NCI-H2171 treated with DMSO at 0.1 percent for 48 hours (cell line): ENCODE results near the gene HES4.
A peak's percentile ranks its signal among the peaks of the same experiment; 100 is the strongest.
"Not testable (repeated sequence)": the region's sequence is repeated elsewhere in the genome, so short reads cannot be mapped to it uniquely, and the experiment has no call there.

ENCODE experiments used
- DNase-seq: peaks from one replicate; lab custom pipeline; 2025; lab: John Stamatoyannopoulos, UW

HES4 gene

GRCh38 chr1:998745-998994 lies 1.2 kb downstream of the HES4 start:
- DNase-seq, result peak; percentile 53

- peak; percentile 53 for DNase-seq
Observed at GRCh38 chr1:997993-998744, 1.7 kb downstream of the HES4 start.

GRCh38 chr1:997713-997992 lies 2.2 kb downstream of the HES4 start:
- no peak for DNase-seq

GRCh38 chr1:996851-997712 lies 2.8 kb downstream of the HES4 start:
- no peak for DNase-seq

GRCh38 chr1:995665-996633 lies 3.9 kb downstream of the HES4 start:
- no peak for DNase-seq

GRCh38 chr1:994546-994945 lies 5.4 kb downstream of the HES4 start:
- not testable (repeated sequence) for DNase-seq

GRCh38 chr1:993379-993995 lies 6.4 kb downstream of the HES4 start:
- DNase-seq, result no peak

GRCh38 chr1:992362-992761 lies 7.5 kb downstream of the HES4 start:
- DNase-seq, result no peak

- DNase-seq, result no peak
Observed at GRCh38 chr1:991895-992294, 8.0 kb downstream of the HES4 start.

GRCh38 chr1:991275-991674 lies 8.6 kb downstream of the HES4 start:
- DNase-seq, result not testable (repeated sequence)

- DNase-seq, result not testable (repeated sequence)
Observed at GRCh38 chr1:988061-988460, 11.8 kb downstream of the HES4 start.

GRCh38 chr1:985126-985525 lies 14.8 kb downstream of the HES4 start:
- DNase-seq, result no peak

- DNase-seq, result no peak
Observed at GRCh38 chr1:984476-984814, 15.5 kb downstream of the HES4 start.

GRCh38 chr1:983798-984475 lies 16.0 kb downstream of the HES4 start:
- no peak for DNase-seq

- no peak for DNase-seq
Observed at GRCh38 chr1:982765-983436, 17.0 kb downstream of the HES4 start.

GRCh38 chr1:981955-982558 lies 17.8 kb downstream of the HES4 start, which contains the start of gene PERM1:
PERM1 (minus strand) TSS chr1:982093; CDS start chr1:981029, 1,064 bp downstream.
- DNase-seq, result no peak

GRCh38 chr1:981491-981954 lies 18.4 kb downstream of the HES4 start:
- DNase-seq, result no peak

- DNase-seq, result no peak
Observed at GRCh38 chr1:980602-981395, 19.1 kb downstream of the HES4 start.

- DNase-seq, result no peak
Observed at GRCh38 chr1:980137-980571, 19.7 kb downstream of the HES4 start.

GRCh38 chr1:979744-980072 lies 20.2 kb downstream of the HES4 start:
- no peak for DNase-seq
